SK-N-SH treated with all-trans-retinoic acid at 6 μM for 48 hours (cell line): ENCODE data around the gene THAP3.

Source experiments
- ATAC-seq: fragments of 200-7000 bp; cut with Tn5 transposase; 3 replicates; pipeline ENCODE4 v1.9.1; 2020; ENCODE audit warnings: mild to moderate bottlenecking, moderate library complexity
- ARNTL ChIP-seq: fragments of 450-650 bp; formaldehyde crosslinking; IDR thresholded peaks from 2 replicates; pipeline ENCODE4 v1.5.0; 2020; ENCODE audit warnings: low read depth, mild to moderate bottlenecking, moderate library complexity, borderline replicate concordance
- BACH2 ChIP-seq: fragments of 250-450 bp; sonication (Bioruptor Pico); IDR thresholded peaks from 2 replicates; pipeline ENCODE4 v1.9.0; 2021; ENCODE audit warnings: mild to moderate bottlenecking, borderline replicate concordance
- CSDC2 ChIP-seq: fragments of 250-450 bp; sonication (Bioruptor Pico); IDR thresholded peaks from 2 replicates; pipeline ENCODE4 v1.5.0; 2020; ENCODE audit warnings: mild to moderate bottlenecking, moderate library complexity
- ESRRG ChIP-seq: fragments of 250-450 bp; sonication (Bioruptor Pico); IDR thresholded peaks from 2 replicates; pipeline ENCODE4 v1.6.1; 2021; ENCODE audit warnings: mild to moderate bottlenecking
- GLIS3 ChIP-seq: fragments of 250-450 bp; sonication (Bioruptor Pico); IDR thresholded peaks from 2 replicates; pipeline ENCODE4 v1.5.0; 2020; ENCODE audit warnings: mild to moderate bottlenecking, moderate library complexity
- OSR1 ChIP-seq: fragments of 250-450 bp; sonication (Bioruptor Pico); IDR thresholded peaks from 2 replicates; pipeline ENCODE4 v1.8.0; 2022; ENCODE audit warnings: moderate library complexity, mild to moderate bottlenecking, inconsistent platforms
- POU6F1 ChIP-seq: fragments of 250-450 bp; sonication (Bioruptor Pico); IDR thresholded peaks from 2 replicates; pipeline ENCODE4 v1.8.0; 2021; ENCODE audit warnings: low read depth, mild to moderate bottlenecking, moderate library complexity, borderline replicate concordance
- PPARA ChIP-seq: fragments of 250-450 bp; sonication (Bioruptor Pico); IDR thresholded peaks from 2 replicates; pipeline ENCODE4 v1.5.0; 2020; ENCODE audit warnings: mild to moderate bottlenecking, borderline replicate concordance
- RARB ChIP-seq: fragments of 250-450 bp; sonication (Bioruptor Pico); IDR thresholded peaks from 2 replicates; pipeline ENCODE4 v1.8.0; 2021; ENCODE audit warnings: mild to moderate bottlenecking, moderate library complexity
- SNAI2 ChIP-seq: fragments of 250-450 bp; sonication (Bioruptor Pico); IDR thresholded peaks from 2 replicates; pipeline ENCODE4 v1.5.0; 2020; ENCODE audit warnings: mild to moderate bottlenecking, moderate library complexity
- TCF4 ChIP-seq: fragments of 250-450 bp; sonication (Bioruptor Pico); IDR thresholded peaks from 2 replicates; pipeline ENCODE4 v1.8.0; 2021; ENCODE audit warnings: mild to moderate bottlenecking, moderate library complexity, borderline replicate concordance
- TSHZ2 ChIP-seq: fragments of 250-450 bp; sonication (Bioruptor Pico); IDR thresholded peaks from 2 replicates; pipeline ENCODE4 v1.5.0; 2020; ENCODE audit warnings: mild to moderate bottlenecking, moderate library complexity
- ZC3H10 ChIP-seq: fragments of 250-450 bp; sonication (Bioruptor Pico); IDR thresholded peaks from 2 replicates; pipeline ENCODE4 v1.5.1; 2021; ENCODE audit warnings: mild to moderate bottlenecking, moderate library complexity
- ZFP3 ChIP-seq: fragments of 250-450 bp; sonication (Bioruptor Pico); IDR thresholded peaks from 2 replicates; pipeline ENCODE4 v1.5.0; 2020; ENCODE audit warnings: mild to moderate bottlenecking, moderate library complexity
- ZNF565 ChIP-seq: fragments of 450-650 bp; formaldehyde crosslinking; conservative IDR thresholded peaks from 2 replicates; pipeline ENCODE4 v1.5.0; 2020; ENCODE audit warnings: low read depth, mild to moderate bottlenecking, moderate library complexity
- ZNF8 ChIP-seq: fragments of 450-650 bp; formaldehyde crosslinking; IDR thresholded peaks from 2 replicates; pipeline ENCODE4 v1.5.0; 2020; ENCODE audit warnings: mild to moderate bottlenecking, moderate library complexity
- TF ChIP-seq, protein P1 (sequence below): fragments of 250-450 bp; sonication (Bioruptor Pico); IDR thresholded peaks from 2 replicates; pipeline ENCODE4 v1.5.1; 2020; ENCODE audit warnings: low read depth, mild to moderate bottlenecking, moderate library complexity
- TF ChIP-seq, protein P2 (sequence below): fragments of 250-450 bp; sonication (Bioruptor Pico); IDR thresholded peaks from 2 replicates; pipeline ENCODE4 v1.8.0; 2020; ENCODE audit warnings: mild to moderate bottlenecking, moderate library complexity, borderline replicate concordance
- TF ChIP-seq, protein P3 (sequence below): fragments of 250-450 bp; sonication (Bioruptor Pico); IDR thresholded peaks from 2 replicates; pipeline ENCODE4 v1.5.1; 2021; ENCODE audit warnings: mild to moderate bottlenecking, moderate library complexity

The THAP3 gene

GRCh38 chr1:6614929-6615785 lies 9.5 kb upstream of the THAP3 start (continued):
- TF ChIP-seq POU6F1 (CRISPR knock-in tag): no peak
- no peak for TF ChIP-seq TCF4 (CRISPR knock-in tag)
- no peak for TF ChIP-seq ARNTL (CRISPR knock-in tag)
- TF ChIP-seq, protein P1, sequence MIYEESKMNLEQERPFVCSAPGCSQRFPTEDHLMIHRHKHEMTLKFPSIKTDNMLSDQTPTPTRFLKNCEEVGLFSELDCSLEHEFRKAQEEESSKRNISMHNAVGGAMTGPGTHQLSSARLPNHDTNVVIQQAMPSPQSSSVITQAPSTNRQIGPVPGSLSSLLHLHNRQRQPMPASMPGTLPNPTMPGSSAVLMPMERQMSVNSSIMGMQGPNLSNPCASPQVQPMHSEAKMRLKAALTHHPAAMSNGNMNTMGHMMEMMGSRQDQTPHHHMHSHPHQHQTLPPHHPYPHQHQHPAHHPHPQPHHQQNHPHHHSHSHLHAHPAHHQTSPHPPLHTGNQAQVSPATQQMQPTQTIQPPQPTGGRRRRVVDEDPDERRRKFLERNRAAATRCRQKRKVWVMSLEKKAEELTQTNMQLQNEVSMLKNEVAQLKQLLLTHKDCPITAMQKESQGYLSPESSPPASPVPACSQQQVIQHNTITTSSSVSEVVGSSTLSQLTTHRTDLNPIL (CRISPR knock-in tag): no peak
- TF ChIP-seq OSR1 (CRISPR knock-in tag): no peak
- TF ChIP-seq ZNF8 (CRISPR knock-in tag): no peak
- no peak for TF ChIP-seq ESRRG (CRISPR knock-in tag)
- no peak for TF ChIP-seq RARB (CRISPR knock-in tag)

GRCh38 chr1:6619045-6619444 lies 5.6 kb upstream of the THAP3 start:
- ATAC-seq: no peak
- TF ChIP-seq POU6F1 (CRISPR knock-in tag) (no peak), TCF4 (CRISPR knock-in tag) (no peak), TSHZ2 (CRISPR knock-in tag) (no peak), GLIS3 (CRISPR knock-in tag) (no peak), ZC3H10 (CRISPR knock-in tag) (no peak), CSDC2 (CRISPR knock-in tag) (no peak), ARNTL (CRISPR knock-in tag) (no peak), OSR1 (CRISPR knock-in tag) (no peak), SNAI2 (CRISPR knock-in tag) (no peak), RARB (CRISPR knock-in tag) (no peak), ZFP3 (CRISPR knock-in tag) (no peak), PPARA (CRISPR knock-in tag) (no peak), ESRRG (CRISPR knock-in tag) (no peak), ZNF565 (CRISPR knock-in tag) (no peak), BACH2 (CRISPR knock-in tag) (no peak)
- TF ChIP-seq, protein P1 (CRISPR knock-in tag): no peak
- TF ChIP-seq, protein P2, sequence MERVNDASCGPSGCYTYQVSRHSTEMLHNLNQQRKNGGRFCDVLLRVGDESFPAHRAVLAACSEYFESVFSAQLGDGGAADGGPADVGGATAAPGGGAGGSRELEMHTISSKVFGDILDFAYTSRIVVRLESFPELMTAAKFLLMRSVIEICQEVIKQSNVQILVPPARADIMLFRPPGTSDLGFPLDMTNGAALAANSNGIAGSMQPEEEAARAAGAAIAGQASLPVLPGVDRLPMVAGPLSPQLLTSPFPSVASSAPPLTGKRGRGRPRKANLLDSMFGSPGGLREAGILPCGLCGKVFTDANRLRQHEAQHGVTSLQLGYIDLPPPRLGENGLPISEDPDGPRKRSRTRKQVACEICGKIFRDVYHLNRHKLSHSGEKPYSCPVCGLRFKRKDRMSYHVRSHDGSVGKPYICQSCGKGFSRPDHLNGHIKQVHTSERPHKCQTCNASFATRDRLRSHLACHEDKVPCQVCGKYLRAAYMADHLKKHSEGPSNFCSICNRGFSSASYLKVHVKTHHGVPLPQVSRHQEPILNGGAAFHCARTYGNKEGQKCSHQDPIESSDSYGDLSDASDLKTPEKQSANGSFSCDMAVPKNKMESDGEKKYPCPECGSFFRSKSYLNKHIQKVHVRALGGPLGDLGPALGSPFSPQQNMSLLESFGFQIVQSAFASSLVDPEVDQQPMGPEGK (CRISPR knock-in tag): no peak
- TF ChIP-seq, protein P3, sequence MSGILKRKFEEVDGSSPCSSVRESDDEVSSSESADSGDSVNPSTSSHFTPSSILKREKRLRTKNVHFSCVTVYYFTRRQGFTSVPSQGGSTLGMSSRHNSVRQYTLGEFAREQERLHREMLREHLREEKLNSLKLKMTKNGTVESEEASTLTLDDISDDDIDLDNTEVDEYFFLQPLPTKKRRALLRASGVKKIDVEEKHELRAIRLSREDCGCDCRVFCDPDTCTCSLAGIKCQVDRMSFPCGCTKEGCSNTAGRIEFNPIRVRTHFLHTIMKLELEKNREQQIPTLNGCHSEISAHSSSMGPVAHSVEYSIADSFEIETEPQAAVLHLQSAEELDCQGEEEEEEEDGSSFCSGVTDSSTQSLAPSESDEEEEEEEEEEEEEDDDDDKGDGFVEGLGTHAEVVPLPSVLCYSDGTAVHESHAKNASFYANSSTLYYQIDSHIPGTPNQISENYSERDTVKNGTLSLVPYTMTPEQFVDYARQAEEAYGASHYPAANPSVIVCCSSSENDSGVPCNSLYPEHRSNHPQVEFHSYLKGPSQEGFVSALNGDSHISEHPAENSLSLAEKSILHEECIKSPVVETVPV: no peak
